H1 (cell line): Measurements from ENCODE around the gene WNT9A.

Source experiments
- CTCF ChIP-seq, 3 experiments: IDR thresholded peaks; 1 replicate in 2 of 3; 2 replicates in 1 of 3; pipeline versions ENCODE4 v1.5.1 to v1.6.1; 2011; ENCODE audit warnings: low read length in 3 of 3, mild to moderate bottlenecking in 3 of 3, inconsistent platforms in 2 of 3, low read depth in 1 of 3, moderate library complexity in 1 of 3; ENCODE audit not compliant: insufficient read depth in 1 of 3; ENCODE audit errors: control extremely low read depth in 1 of 3
- EZH2 ChIP-seq: fragments of 200-600 bp; sonication (generic); IDR thresholded peaks from 2 replicates; pipeline ENCODE4 v1.7.1; 2012; ENCODE audit warnings: low read depth, mild to moderate bottlenecking, moderate library complexity, low read length, inconsistent platforms; ENCODE audit not compliant: severe bottlenecking
- HDAC6 ChIP-seq: IDR thresholded peaks from one replicate; pipeline ENCODE4 v1.7.1; 2012; ENCODE audit warnings: low read depth, mild to moderate bottlenecking, inconsistent platforms, low read length, moderate library complexity
- PHF8 ChIP-seq: fragments of 200-600 bp; sonication (generic); conservative IDR thresholded peaks from 2 replicates; pipeline ENCODE4 v1.7.1; 2012; ENCODE audit warnings: low read depth, mild to moderate bottlenecking, inconsistent platforms, low read length, moderate library complexity
- POLR2A ChIP-seq, 2 experiments: IDR thresholded peaks; 1 replicate in 1 of 2; 2 replicates in 1 of 2; pipeline ENCODE4 v1.6.1; 2011; ENCODE audit warnings: low read depth in 2 of 2, low read length in 2 of 2, mild to moderate bottlenecking in 2 of 2; ENCODE audit errors: control extremely low read depth in 1 of 2
- POLR2AphosphoS5 ChIP-seq: IDR thresholded peaks from 2 replicates; pipeline ENCODE4 v1.6.1; 2011; ENCODE audit warnings: low read depth, low read length
- ZNF274 ChIP-seq: IDR thresholded peaks from 2 replicates; pipeline ENCODE4 v1.7.0; 2012; ENCODE audit warnings: low read length, borderline replicate concordance; ENCODE audit errors: extremely low read depth

- TF ChIP-seq PHF8, result no peak
- no peak for TF ChIP-seq HDAC6
- TF ChIP-seq ZNF274, result no peak
- TF ChIP-seq POLR2A (IDR thresholded peaks at IDR 0.05; ENCODE audit: control extremely low read depth in 1 of 2, low read depth in 2 of 2, low read length in 2 of 2), result no peak
- TF ChIP-seq CTCF (IDR thresholded peaks at IDR 0.05; ENCODE audit: control extremely low read depth in 1 of 3, insufficient read depth in 1 of 3, low read depth in 1 of 3, low read length in 3 of 3), result no peak
- no peak for TF ChIP-seq POLR2AphosphoS5
- no peak for TF ChIP-seq EZH2
These were observed 25.0 kb downstream of the WNT9A start for GRCh38 chr1:227922501-227923352.
